GM18517 (cell line): ENCODE results near the gene OSTF1.

Experiments used
- ATAC-seq: cut with Tn5 transposase; IDR thresholded peaks from one replicate; pipeline ENCODE4 v1.9.1; 2021; ENCODE audit warnings: mild to moderate bottlenecking, moderate library complexity; ENCODE audit not compliant: unreplicated experiment

Gene OSTF1

GRCh38 chr9:75084081-75084672 is 4.1 kb upstream of the OSTF1 start:
- ATAC-seq = no peak

GRCh38 chr9:75085640-75086039 is 2.7 kb upstream of the OSTF1 start:
- ATAC-seq = no peak

DNA sequence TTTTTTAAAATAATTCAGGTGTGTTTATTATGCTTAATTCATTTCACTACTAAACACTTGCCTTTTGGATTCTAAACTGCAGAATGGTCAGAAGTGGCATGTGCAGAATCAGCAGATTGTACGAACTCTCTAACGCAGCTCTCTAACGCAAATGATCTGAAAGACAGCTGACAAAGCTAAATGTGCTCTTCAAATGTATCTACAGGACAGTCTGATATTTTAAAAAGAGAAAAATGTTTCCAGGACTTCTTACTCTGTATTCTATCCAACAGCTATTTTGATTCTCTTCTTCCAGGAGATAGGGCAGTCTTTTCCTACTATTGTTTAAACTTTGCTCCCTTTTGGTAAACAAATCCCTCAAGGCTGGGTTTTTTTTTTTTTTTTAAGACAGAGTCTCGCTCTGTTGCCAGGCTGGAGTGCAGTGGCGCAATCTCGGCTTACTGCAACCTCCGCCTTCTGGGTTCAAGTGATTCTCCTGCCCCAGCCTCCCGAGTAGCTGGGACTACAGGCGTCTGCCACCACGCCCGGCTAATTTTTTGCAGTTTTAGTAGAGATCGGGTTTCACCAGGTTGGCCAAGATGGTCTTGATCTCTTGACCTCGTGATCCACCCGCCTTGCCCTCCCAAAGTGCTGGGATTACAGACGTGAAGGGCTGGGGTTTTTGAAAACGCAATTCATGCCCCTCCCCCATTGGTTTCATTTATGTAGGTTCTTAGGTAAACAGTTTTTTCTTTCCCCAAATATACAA is 1.6 kb upstream of the OSTF1 start:
- ATAC-seq = no peak

GRCh38 chr9:75087289-75087823 is 958 bp upstream of the OSTF1 start:
- ATAC-seq = peak; percentile 36

GRCh38 chr9:75088646-75089372 is 495 bp downstream of the OSTF1 start:
- ATAC-seq = peak; percentile 41

- no peak for ATAC-seq
These were observed 1.1 kb downstream of the OSTF1 start for GRCh38 chr9:75089373-75089766.

- ATAC-seq = no peak
These were observed 2.3 kb downstream of the OSTF1 start for GRCh38 chr9:75090579-75090978.

DNA sequence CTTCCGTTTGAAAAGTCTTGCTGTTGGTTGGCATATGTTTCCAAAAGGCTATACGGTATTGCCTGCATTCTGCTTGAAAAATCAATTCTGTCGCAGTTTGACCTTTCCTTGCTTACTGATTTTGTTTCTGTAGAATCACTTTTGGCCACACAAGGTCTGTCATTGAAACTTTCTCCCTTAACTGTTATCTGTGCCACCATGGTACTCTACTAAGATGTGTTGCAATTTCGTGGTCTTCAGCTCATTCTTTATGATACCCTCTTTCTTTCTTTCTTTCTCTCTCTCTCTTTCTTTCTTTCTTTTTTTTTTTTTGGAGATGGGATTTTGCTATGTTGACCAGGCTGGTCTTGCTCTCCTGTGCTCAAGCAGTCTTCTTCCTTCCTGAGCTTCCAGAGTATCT is 4.5 kb downstream of the OSTF1 start:
- no peak for ATAC-seq

GRCh38 chr9:75096796-75097195 is 8.5 kb downstream of the OSTF1 start:
- no peak for ATAC-seq

GRCh38 chr9:75101004-75101588 is 12.8 kb downstream of the OSTF1 start:
- no peak for ATAC-seq

DNA sequence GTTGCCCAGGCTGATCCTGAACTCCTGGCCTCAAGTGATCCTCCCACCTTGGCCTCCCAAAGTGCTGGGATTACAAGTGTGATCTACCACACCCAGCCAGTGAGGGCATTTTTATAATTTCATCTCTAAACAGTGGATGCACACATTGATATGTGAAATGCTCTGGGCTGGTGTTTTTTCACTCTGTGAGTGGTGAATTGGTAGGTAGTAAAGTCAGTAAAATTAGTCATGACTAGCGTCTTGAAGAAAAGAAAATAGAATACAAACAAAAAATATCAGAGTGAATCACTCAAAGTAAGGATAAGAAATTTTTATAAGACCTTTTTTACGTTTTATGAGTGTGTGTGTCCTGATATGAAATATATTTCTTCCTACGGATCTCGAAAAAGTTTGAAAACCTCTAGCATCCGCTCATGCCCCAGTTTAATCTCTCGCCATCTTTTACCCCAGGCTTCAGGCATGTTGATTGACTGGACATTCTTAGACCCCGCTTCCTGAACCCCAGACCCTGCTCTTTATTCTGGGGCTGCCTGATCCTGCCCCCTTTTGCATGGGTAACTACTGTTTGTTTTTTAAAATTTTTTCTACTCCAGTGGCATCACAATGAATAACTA is 14.0 kb downstream of the OSTF1 start:
- ATAC-seq = no peak

GRCh38 chr9:75104607-75105006 is 16.3 kb downstream of the OSTF1 start:
- no peak for ATAC-seq

- ATAC-seq = no peak
These were observed 16.8 kb downstream of the OSTF1 start for GRCh38 chr9:75105019-75105540.

DNA sequence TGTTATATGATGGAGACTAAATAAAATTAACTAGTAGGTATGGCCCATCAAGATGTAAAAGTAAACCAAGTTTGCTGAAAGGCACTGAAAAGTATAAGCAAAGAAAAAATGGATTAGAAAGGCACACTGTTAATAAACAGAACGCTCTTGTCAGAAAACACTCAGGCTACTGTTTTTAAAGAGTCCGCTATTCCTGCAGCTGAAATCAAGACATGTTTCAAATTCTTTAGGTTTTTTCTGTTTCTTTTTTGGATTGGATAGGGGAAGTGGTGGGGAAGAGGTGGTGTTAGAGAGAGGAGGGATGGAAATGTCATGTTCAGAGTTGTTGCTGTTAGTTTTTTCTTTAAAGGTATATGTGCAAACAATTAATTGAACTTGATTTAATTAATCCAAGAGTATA is 17.5 kb downstream of the OSTF1 start:
- ATAC-seq = no peak

DNA sequence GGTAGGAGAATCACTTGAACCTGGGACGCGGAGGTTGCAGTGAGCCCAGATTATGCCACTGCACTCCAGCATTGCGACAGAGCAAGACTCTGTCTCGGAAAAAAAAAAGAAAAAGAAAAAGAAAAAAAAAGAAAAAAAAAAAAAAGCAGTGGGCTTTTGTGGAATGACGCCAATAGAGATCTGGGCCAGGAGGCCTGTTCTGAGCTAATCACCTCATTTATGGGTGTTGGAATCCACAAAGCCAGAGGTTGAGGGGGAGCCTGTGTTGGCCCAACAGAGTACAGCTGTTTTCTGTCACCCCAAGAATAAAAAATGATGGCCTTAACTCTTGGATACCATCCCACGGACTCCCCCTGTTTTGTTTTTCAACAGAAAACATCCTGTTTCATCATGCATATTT is 18.5 kb downstream of the OSTF1 start:
- ATAC-seq = no peak

GRCh38 chr9:75108571-75108970 is 20.3 kb downstream of the OSTF1 start:
- ATAC-seq = no peak

GRCh38 chr9:75109210-75109839 is 21.0 kb downstream of the OSTF1 start:
- no peak for ATAC-seq

- ATAC-seq = no peak
These were observed 22.8 kb downstream of the OSTF1 start for GRCh38 chr9:75111019-75111622.

DNA sequence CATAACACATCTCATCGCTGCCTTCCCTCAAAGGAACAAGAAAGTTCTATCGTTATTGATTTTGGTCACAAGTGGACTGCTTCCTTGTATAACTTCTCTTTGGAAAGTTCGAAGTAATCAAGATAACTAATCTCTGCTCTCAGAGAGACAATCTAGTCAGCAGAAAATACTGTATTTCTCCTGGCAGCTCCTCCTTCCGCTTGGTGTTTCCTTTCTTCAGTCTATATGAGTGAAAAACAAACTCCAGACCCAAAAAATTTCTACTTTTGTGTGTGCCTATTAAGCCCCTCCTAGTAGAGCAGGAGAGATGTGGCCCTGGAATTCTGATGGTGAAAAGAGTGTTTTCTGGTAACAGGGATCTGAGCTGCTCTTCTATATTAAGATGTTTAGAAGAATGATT is 24.5 kb downstream of the OSTF1 start:
- no peak for ATAC-seq

DNA sequence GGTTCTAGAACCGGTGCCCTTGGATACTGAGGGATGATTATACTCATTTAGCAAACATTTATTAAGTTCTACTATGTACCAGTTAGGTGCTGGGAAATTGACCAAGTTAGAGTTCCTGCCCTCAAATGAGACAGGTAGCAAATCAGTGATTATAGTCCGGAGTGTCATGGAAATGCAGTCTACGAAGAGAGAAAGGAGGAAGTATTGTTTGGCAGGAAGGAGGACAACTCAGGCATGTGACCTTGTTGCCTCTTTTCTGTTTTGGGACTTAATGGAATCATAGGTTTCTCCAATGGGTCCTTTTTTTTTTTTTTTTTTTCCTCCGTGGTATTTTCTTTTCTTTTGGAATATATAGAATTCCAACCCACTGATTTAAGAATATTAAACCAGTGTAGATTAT is 28.0 kb downstream of the OSTF1 start:
- ATAC-seq = no peak
